ENCODE data around the gene RAB24. TPM values are rescaled to one million over a fixed set of nuclear protein-coding genes. Genes with fewer than 3 reads are reported as not detected.
A peak's percentile ranks its signal among the peaks of the same experiment; 100 is the strongest.

RAB24 gene
- total and polyA plus RNA-seq, 9 donors = 17.0 to 40.4 (median 26.8) TPM

DNA sequence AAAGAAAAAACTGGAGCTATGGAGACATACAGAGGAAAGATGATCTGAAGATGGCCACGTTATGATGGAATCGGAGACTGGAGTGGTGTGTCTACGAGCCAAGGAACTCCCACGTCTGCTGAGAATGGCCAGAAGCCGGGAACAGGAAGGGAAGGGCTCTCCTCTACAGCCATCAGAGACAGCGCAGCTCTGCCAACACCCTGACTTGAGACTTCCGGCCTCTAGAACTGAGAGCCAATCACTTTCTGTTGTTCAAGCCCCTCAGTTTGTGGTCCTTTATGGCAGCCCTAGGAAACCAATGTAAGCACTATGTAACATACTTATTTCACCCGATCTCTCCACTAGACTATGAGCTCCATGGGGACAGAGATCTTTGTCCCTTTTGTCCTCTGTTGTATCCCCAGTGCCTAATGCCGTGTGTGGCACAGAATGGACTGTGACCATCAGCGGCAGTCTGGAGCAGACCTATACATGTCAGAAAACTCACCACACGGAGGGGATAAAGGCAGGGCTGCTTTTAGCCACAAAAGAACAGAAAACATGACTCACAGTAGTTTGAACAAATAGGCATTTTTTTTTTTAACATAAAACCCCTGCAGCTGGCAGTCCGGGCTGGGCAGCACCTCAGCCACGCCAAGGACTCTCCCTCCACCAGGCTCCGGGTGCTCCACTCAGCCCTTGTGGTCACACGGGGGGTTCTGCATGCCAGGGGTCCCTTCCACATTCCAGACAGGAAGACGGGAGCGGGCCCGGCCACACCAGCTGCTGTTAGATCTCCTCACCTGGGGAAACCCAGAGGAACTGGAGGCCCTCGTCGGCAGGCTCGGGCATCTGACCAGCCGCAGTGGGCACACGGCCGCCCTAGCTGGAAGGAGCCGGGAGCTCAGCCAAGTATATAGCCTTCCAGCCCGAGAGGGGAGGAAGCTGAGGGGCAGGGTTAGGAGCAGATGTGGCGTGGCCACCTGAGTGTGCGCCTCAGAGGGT is 24.3 kb upstream of the RAB24 start:
- no peaks in the 10 kb centered on the region for H3K9me3 ChIP-seq
- TF ChIP-seq EP300 (IDR thresholded peaks at IDR 0.05) (no peak), POLR2A (IDR thresholded peaks at IDR 0.05) (no peak)
- TF ChIP-seq, protein P1, sequence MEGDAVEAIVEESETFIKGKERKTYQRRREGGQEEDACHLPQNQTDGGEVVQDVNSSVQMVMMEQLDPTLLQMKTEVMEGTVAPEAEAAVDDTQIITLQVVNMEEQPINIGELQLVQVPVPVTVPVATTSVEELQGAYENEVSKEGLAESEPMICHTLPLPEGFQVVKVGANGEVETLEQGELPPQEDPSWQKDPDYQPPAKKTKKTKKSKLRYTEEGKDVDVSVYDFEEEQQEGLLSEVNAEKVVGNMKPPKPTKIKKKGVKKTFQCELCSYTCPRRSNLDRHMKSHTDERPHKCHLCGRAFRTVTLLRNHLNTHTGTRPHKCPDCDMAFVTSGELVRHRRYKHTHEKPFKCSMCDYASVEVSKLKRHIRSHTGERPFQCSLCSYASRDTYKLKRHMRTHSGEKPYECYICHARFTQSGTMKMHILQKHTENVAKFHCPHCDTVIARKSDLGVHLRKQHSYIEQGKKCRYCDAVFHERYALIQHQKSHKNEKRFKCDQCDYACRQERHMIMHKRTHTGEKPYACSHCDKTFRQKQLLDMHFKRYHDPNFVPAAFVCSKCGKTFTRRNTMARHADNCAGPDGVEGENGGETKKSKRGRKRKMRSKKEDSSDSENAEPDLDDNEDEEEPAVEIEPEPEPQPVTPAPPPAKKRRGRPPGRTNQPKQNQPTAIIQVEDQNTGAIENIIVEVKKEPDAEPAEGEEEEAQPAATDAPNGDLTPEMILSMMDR (IDR thresholded peaks at IDR 0.05) = no peak
- no peak overlapping the region for H3K27ac ChIP-seq
- DNase-seq = peak in 1 of 5 donors; percentile 21
- intact Hi-C loops (cut with DNase I) = no loop called here
- H3K4me1 ChIP-seq (ENCODE audit: insufficient read depth) = no peaks in the 10 kb centered on the region
- no peak overlapping the region for H3K4me3 ChIP-seq
- no peaks in the 10 kb centered on the region for H3K36me3 ChIP-seq
- WGBS, 3 donors = 71 to 76% (median 74%) methylated on average over 28 of the region's 28 CpGs
- no peaks in the 10 kb centered on the region for H3K27me3 ChIP-seq

DNA sequence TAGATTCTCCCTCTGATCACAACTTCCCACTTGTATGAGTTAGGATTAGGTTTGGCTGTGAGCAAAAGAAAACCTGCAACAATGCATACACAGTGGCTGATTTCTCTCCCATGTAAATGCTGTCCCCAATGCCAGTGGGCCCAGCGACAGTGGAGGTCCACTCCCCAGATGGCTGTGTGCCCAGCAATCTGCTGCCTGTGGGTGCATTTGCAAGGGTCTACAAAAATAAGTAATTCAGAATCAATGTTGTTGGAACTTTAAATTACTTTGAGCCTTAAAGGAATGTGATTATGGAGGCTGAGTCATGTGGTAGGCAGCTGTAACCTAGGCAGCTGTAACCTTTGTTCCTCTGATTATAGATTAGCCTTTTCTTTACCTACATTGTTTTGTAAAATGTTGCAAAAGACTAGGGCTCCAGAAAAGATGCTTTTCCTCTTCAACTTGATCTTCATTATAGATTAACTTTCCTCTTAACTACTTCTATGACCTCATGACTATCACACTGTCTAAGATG is 22.4 kb upstream of the RAB24 start:
- Histone ChIP-seq H3K27me3 (no peaks in the 10 kb centered on the region), H3K9me3 (no peaks in the 10 kb centered on the region), H3K27ac (no peak overlapping the region), H3K4me3 (no peak overlapping the region), H3K36me3 (no peaks in the 10 kb centered on the region), H3K4me1 (ENCODE audit: insufficient read depth) (no peaks in the 10 kb centered on the region)
- no peak for TF ChIP-seq POLR2A (IDR thresholded peaks at IDR 0.05)
- TF ChIP-seq EP300 (IDR thresholded peaks at IDR 0.05) = no peak
- TF ChIP-seq, protein P1 (IDR thresholded peaks at IDR 0.05) = no peak
- 59 to 67% (median 65%) methylated on average over 1 of the region's 1 CpG for whole genome bisulfite sequencing, 3 donors
- DNase-seq = peak in 1 of 5 donors; percentile 5
- intact Hi-C loops (cut with DNase I) = no loop called here

DNA sequence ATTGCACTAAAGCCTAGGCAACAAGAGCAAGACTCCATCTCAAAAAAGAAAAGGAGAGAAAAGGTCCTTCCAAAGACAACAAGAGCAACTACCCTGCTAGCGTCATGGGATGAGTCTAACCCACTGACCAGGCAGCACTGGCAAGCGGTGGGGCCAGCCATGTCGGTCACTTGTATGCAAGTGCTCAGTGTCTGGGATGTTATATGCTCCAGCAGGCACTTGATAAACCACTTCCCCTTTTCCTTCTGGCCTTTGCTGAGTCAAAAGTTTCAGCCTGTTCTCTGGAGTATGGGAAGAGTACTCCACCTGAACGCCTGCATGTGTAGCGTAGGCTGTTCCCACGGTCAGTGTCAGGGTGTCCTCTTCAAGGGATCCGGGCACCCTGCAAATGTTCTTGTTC is 17.4 kb upstream of the RAB24 start:
- 90 to 94% (median 94%) methylated on average over 7 of the region's 7 CpGs for WGBS, 3 donors
- intact Hi-C loops (cut with DNase I) = no loop called here
- H3K4me1 ChIP-seq (ENCODE audit: insufficient read depth) = no peaks in the 10 kb centered on the region
- no peaks in the 10 kb centered on the region for H3K27me3 ChIP-seq
- DNase-seq = no peak
- H3K9me3 ChIP-seq = no peaks in the 10 kb centered on the region
- TF ChIP-seq EP300 (IDR thresholded peaks at IDR 0.05) = no peak
- TF ChIP-seq POLR2A (IDR thresholded peaks at IDR 0.05) = no peak
- TF ChIP-seq, protein P1 (IDR thresholded peaks at IDR 0.05) = no peak
- H3K36me3 ChIP-seq = no peaks in the 10 kb centered on the region
- no peak overlapping the region for H3K4me3 ChIP-seq
- H3K27ac ChIP-seq = no peak overlapping the region

DNA sequence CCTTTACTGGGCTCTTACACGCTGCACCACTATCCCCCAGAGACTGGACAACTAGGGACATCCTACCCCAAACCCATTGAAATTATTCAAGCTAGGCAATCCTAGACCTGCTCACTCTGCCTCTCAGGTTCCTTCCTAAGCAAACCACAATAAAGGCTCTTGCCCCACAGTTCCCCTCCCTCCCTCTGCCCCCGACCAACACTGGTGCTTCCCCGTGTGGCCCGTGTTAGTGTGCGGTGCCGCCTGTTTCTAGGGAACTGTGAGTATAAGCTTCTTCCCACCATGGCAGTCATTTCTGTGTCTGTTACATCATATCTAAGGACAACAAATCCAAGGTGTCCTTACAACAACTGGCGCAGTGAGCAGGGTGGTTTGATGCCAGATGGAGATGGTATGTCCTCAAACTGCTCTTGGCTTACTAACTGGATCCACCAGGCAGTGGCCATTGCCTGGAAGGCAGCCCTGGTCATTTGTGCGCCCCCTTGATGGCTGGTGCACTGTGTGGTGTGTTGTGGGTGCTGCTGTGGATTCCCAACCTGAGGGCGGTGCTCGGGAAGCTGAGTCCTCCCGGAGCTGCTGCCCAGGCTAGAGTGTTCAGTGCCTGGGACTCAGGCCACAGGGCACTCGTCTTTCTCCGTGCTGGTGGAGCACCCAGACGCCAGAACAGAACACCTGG is 16.5 kb upstream of the RAB24 start:
- peak in 1 of 5 donors; percentile 19 for DNase-seq
- Histone ChIP-seq H3K4me1 (ENCODE audit: insufficient read depth) (no peaks in the 10 kb centered on the region), H3K36me3 (no peaks in the 10 kb centered on the region), H3K4me3 (no peak overlapping the region), H3K9me3 (no peaks in the 10 kb centered on the region), H3K27me3 (no peaks in the 10 kb centered on the region), H3K27ac (no peak overlapping the region)
- TF ChIP-seq, protein P1 (IDR thresholded peaks at IDR 0.05) = no peak
- TF ChIP-seq POLR2A (IDR thresholded peaks at IDR 0.05) = no peak
- TF ChIP-seq EP300 (IDR thresholded peaks at IDR 0.05) = no peak
- WGBS, 3 donors = 92 to 96% (median 94%) methylated on average over 14 of the region's 14 CpGs
- intact Hi-C loops (cut with DNase I) = loop anchor here in 3 of 4 donors (10.0 kb wide), 2 partner anchors 135 to 185 kb away; partner anchors contain the start of gene DOK3 (in 1 of the 3)
